22Rv1 (cell line): ENCODE measurements around the gene ONECUT3.

Experiments used
- H3K27ac ChIP-seq: fragments of 450-650 bp; 2 replicates; pipeline ENCODE4 v1.5.1; 2017
- ZFX ChIP-seq: fragments of 450-650 bp; IDR thresholded peaks from 2 replicates; pipeline ENCODE4 v1.6.1; 2017; ENCODE audit warnings: antibody characterized with exemption, borderline replicate concordance
- TF ChIP-seq, protein P1 (sequence below): fragments of 450-650 bp; IDR thresholded peaks from 2 replicates; pipeline ENCODE4 v1.5.1; 2017; ENCODE audit warnings: mild to moderate bottlenecking

The ONECUT3 gene

GRCh38 chr19:1779574-1779973, 26.3 kb downstream of the ONECUT3 start:
- TF ChIP-seq, protein P1, sequence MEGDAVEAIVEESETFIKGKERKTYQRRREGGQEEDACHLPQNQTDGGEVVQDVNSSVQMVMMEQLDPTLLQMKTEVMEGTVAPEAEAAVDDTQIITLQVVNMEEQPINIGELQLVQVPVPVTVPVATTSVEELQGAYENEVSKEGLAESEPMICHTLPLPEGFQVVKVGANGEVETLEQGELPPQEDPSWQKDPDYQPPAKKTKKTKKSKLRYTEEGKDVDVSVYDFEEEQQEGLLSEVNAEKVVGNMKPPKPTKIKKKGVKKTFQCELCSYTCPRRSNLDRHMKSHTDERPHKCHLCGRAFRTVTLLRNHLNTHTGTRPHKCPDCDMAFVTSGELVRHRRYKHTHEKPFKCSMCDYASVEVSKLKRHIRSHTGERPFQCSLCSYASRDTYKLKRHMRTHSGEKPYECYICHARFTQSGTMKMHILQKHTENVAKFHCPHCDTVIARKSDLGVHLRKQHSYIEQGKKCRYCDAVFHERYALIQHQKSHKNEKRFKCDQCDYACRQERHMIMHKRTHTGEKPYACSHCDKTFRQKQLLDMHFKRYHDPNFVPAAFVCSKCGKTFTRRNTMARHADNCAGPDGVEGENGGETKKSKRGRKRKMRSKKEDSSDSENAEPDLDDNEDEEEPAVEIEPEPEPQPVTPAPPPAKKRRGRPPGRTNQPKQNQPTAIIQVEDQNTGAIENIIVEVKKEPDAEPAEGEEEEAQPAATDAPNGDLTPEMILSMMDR, result no peak
- no peak for TF ChIP-seq ZFX
- no peak overlapping the region for H3K27ac ChIP-seq

GRCh38 chr19:1780272-1780958, 27.1 kb downstream of the ONECUT3 start:
- H3K27ac ChIP-seq, result no peak overlapping the region
- no peak for TF ChIP-seq ZFX

GRCh38 chr19:1782521-1782920, 29.2 kb downstream of the ONECUT3 start:
- H3K27ac ChIP-seq, result no peak overlapping the region
- TF ChIP-seq, protein P1, result no peak
- no peak for TF ChIP-seq ZFX

- TF ChIP-seq ZFX, result no peak
- TF ChIP-seq, protein P1, result no peak
These were observed 30.0 kb downstream of the ONECUT3 start for GRCh38 chr19:1783354-1783753.

GRCh38 chr19:1783874-1784273, 30.6 kb downstream of the ONECUT3 start:
- TF ChIP-seq, protein P1, result no peak
- no peak for TF ChIP-seq ZFX
- no peak overlapping the region for H3K27ac ChIP-seq

More at GRCh38 chr19:1783354-1783753, 30.0 kb downstream of the ONECUT3 start:
- no peak overlapping the region for H3K27ac ChIP-seq

GRCh38 chr19:1785310-1785709, 32.0 kb downstream of the ONECUT3 start:
- TF ChIP-seq ZFX, result no peak
- TF ChIP-seq, protein P1, result no peak
- H3K27ac ChIP-seq, result no peak overlapping the region

- no peak overlapping the region for H3K27ac ChIP-seq
- TF ChIP-seq, protein P1, result no peak
- TF ChIP-seq ZFX, result no peak
These were observed 33.4 kb downstream of the ONECUT3 start for GRCh38 chr19:1786668-1787067.

DNA sequence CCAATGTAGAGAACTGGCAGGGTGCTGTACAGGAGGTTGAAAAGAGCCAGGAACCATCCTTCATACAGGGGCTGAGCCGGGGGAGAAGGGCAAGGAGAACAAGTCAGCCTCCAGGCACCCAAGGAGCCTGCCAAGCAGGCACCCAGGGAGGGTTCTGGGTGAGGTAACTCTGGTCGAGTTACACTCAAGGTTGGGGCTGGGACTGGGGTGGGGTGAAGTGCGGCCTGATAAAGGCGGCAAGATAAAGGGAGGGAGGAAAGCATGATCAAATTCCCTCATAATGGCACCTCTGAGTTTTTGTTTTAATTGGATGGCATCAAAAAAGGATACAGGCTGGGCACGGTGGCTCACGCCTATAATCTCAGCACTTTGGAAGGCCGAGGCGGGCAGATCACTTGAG, 33.8 kb downstream of the ONECUT3 start:
- TF ChIP-seq ZFX, result no peak
- TF ChIP-seq, protein P1, result no peak
- no peak overlapping the region for H3K27ac ChIP-seq
